BLaER1 treated with 17β-estradiol and CSF1 and Interleukin-3, amounts not matched to agents 10 nM and 100 nM (cell line): ENCODE measurements around the gene PEPD.

Experiments
- H3K27ac ChIP-seq, 11 experiments: shearing (Covaris generic); formaldehyde crosslinking; 2 replicates each; pipeline ENCODE4 v1.8.1; 2022
- H3K27me3 ChIP-seq, 11 experiments: shearing (Covaris generic); formaldehyde crosslinking; 2 replicates each; pipeline ENCODE4 v1.8.1; 2022
- H3K36me3 ChIP-seq, 11 experiments: shearing (Covaris generic); formaldehyde crosslinking; 2 replicates each; pipeline ENCODE4 v1.8.1; 2022
- H3K4me1 ChIP-seq, 10 experiments: shearing (Covaris generic); formaldehyde crosslinking; 2 replicates each; pipeline ENCODE4 v1.8.1; 2022
- H3K4me2 ChIP-seq, 11 experiments: shearing (Covaris generic); formaldehyde crosslinking; 2 replicates each; pipeline ENCODE4 v1.8.1; 2022
- H3K4me3 ChIP-seq, 10 experiments: shearing (Covaris generic); formaldehyde crosslinking; 2 replicates each; pipeline ENCODE4 v1.8.1; 2022
- H3K9ac ChIP-seq, 11 experiments: shearing (Covaris generic); formaldehyde crosslinking; 2 replicates each; pipeline ENCODE4 v1.8.1; 2022
- H3K9me3 ChIP-seq, 11 experiments: shearing (Covaris generic); formaldehyde crosslinking; replicated peaks in 1 of 11; 2 replicates each; pipeline ENCODE4 v1.8.1; 2022
- H4K20me1 ChIP-seq, 11 experiments: shearing (Covaris generic); formaldehyde crosslinking; 2 replicates each; pipeline ENCODE4 v1.8.1; 2022
- Cebpa-rat ChIP-seq, 11 experiments: shearing (Covaris generic); IDR thresholded peaks; 2 replicates each; pipeline ENCODE4 v1.8.1; 2022

PEPD gene

DNA sequence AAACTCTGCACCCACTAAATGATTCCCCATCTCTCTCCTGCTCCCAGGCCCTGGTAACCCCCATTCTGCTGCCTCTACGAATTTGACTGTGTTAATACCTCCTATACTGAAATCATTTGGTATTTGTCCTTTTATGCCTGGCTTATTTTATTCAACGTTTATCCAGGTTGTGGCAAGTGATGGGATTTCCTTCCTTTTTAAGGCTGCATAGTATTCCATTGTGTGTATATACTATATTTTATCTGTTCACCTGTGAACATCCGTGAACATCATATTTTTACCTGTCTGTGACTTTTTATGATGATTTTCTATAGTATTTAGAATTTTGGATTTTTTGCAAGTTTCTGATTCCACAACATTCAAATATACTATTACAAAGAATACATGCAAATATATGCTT, 162.0 kb downstream of the PEPD start:
- no peak overlapping the region for H3K9ac ChIP-seq
- peaks cover 0 to 12% (median 7%) of the 10 kb centered on the region in 11 experiments; a peak in 11 of 22 replicates for H3K9me3 ChIP-seq
- no peaks in the 10 kb centered on the region for H4K20me1 ChIP-seq
- no peak for TF ChIP-seq Cebpa-rat (IDR thresholded peaks at IDR 0.05)
- H3K36me3 ChIP-seq, result no peaks in the 10 kb centered on the region
- H3K4me3 ChIP-seq, result no peak overlapping the region
- no peaks in the 10 kb centered on the region for H3K4me1 ChIP-seq
- H3K27me3 ChIP-seq, result no peaks in the 10 kb centered on the region
- no peak overlapping the region for H3K4me2 ChIP-seq
- H3K27ac ChIP-seq, result no peak overlapping the region

DNA sequence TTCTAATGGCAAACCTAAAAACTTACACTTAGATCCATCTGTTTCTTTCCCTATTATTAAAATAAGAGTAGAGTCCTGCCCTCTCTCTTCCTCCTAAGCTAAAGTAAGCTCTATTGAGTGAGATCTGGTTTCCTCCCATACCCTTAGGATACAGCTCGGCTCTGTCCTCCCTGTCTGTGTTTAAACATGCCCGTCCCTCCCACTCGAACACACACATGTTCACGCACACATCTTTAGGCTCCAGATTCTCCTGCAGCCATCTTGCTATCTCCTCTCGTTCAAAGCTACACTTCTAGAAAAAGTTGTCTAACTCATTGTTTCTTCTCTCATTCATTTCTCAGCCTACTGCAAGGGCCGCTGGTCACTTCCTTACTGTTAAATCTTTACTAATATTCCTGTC, 163.2 kb downstream of the PEPD start:
- Histone ChIP-seq H3K27ac (no peak overlapping the region), H3K4me1 (no peaks in the 10 kb centered on the region), H4K20me1 (no peaks in the 10 kb centered on the region), H3K4me3 (no peak overlapping the region), H3K9me3 (peaks cover 0 to 12% (median 7%) of the 10 kb centered on the region in 11 experiments; a peak in 11 of 22 replicates), H3K27me3 (no peaks in the 10 kb centered on the region), H3K36me3 (no peaks in the 10 kb centered on the region), H3K9ac (no peak overlapping the region), H3K4me2 (no peak overlapping the region)
- TF ChIP-seq Cebpa-rat (IDR thresholded peaks at IDR 0.05), result no peak

DNA sequence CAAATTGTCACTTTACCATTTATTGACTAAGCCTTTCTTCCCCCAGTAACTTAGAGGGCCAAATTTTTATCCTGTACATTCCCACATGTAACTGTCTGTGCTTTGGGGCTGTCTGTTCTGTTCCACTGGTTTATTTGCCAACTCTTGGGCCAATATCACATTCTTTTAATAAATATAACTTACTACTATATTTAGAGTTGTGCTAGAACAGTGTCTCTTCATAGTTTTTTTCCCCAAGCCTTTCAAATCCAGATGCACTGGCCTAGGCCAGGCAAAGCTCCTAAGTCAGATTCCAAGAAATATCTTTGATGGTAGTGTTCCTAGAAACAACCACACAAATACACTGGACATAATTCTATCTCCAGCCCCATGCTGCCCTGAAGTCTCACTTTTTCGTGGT, 164.0 kb downstream of the PEPD start:
- H3K36me3 ChIP-seq, result no peaks in the 10 kb centered on the region
- H3K27me3 ChIP-seq, result no peaks in the 10 kb centered on the region
- no peak overlapping the region for H3K4me2 ChIP-seq
- H3K4me1 ChIP-seq, result no peaks in the 10 kb centered on the region
- no peak for TF ChIP-seq Cebpa-rat (IDR thresholded peaks at IDR 0.05)
- H3K9ac ChIP-seq, result no peak overlapping the region
- H3K4me3 ChIP-seq, result no peak overlapping the region
- no peaks in the 10 kb centered on the region for H4K20me1 ChIP-seq
- peaks cover 0 to 12% (median 7%) of the 10 kb centered on the region in 11 experiments; a peak in 11 of 22 replicates for H3K9me3 ChIP-seq
- no peak overlapping the region for H3K27ac ChIP-seq

DNA sequence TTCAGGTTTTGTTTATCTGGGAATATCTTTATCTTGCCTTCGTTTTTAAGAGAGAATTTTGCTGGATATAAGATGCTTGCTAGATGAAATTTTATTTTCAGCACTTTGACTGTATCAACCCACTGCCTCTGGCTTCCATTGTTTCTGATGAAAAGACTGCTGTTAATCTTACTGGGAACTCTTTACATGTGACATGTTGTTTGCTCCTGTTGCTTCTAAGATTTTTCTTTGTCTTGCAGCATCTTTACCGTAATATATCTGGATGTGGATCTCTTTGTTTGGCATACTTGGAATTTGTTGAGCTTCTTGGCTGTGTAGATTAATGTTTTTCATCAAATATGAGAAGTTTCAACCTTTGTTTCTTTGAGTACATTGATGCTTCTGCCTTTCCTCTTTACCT, 166.1 kb downstream of the PEPD start:
- Histone ChIP-seq H3K36me3 (no peaks in the 10 kb centered on the region), H3K9me3 (peaks cover 0 to 12% (median 7%) of the 10 kb centered on the region in 11 experiments; a peak in 11 of 22 replicates), H4K20me1 (no peaks in the 10 kb centered on the region), H3K27me3 (no peaks in the 10 kb centered on the region), H3K4me2 (no peak overlapping the region), H3K4me3 (no peak overlapping the region), H3K4me1 (no peaks in the 10 kb centered on the region), H3K9ac (no peak overlapping the region), H3K27ac (no peak overlapping the region)
- TF ChIP-seq Cebpa-rat (IDR thresholded peaks at IDR 0.05), result no peak

DNA sequence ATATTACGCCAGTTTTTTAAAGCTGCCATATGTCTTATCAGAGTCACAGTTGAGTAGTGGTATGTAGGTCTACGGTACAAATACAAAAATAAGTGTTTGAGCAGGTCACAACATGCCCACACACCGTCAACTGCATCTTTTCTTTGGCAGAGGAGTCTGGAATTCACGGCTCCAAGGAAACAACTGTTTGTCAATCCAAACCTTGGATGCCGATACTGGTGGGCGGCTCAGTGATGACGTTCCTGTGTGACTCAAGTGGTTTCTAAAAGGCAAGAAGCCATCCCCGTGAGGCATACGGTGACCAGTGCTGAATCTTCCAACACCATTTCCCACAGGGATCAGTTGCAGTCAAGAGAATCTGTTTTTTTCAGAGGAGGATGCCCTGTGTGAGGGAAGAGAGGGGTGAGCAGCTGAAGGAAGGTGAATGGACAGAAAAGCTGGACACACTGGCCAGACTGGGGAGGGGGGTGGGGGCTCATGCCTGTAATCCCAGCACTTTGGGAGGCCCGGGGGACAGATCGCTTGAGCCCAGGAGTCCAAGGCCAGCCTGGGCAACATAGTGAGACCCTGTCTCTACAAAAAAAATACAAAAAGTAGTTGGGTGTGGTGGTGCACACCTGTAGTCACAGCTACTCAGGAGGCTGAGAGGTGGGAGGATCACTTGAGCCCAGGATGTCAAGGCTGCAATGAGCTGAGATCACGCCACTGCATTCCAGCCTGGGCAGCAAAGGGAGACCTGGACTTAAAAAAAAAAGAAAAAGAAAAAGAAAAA, 170.9 kb downstream of the PEPD start:
- no peak overlapping the region for H3K27ac ChIP-seq
- H3K4me1 ChIP-seq, result no peaks in the 10 kb centered on the region
- H3K4me2 ChIP-seq, result no peak overlapping the region
- H3K4me3 ChIP-seq, result no peak overlapping the region
- no peak overlapping the region for H3K9ac ChIP-seq
- peaks cover 0 to 7% (median 5%) of the 10 kb centered on the region in 11 experiments; a peak in 11 of 22 replicates for H3K9me3 ChIP-seq
- no peaks in the 10 kb centered on the region for H3K27me3 ChIP-seq
- no peaks in the 10 kb centered on the region for H3K36me3 ChIP-seq
- no peak for TF ChIP-seq Cebpa-rat (IDR thresholded peaks at IDR 0.05)
- H4K20me1 ChIP-seq, result no peaks in the 10 kb centered on the region

DNA sequence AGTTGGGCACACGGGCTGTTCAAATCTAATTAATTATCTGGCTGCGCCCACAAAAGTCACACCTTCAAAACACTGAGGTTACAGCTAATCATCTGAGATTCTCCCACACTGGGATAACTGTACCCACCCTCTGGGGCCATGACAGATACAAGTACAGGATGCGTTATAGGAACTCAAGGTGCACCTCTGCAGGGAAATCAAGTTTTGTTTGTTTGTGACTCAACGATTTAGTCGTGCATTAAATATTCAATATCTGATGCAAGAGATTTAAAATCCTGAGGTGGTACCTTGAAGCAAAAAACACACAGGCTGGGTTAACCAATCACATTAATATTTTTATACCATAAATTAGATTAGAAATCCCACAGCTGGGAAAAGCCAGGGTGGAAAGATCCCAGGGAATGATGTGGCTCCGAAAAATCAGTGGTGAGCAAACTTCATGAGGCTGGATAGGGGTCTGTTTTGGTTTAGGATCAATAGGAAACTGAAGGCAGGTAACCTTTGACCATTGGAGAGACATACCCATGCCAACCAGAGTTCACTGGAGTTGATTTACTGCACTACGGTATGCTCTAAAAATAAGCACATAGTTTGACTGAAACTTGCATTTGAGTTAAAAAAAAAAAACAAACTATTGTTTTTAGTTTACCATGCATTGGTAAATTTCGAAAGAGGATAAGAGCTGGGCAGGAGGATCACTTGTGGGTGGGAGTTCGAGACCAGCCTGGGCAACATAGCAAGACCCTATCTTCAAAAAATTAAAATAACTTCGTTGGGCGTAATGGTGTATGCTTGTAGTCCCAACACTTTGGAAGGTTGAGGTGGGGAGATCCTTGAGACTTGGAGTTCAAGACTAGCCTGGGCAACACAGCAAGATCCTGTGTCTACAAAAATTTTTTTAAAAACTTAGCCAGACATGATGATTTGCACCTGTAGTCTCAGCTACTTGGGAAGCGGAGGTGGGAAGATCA, 172.0 kb downstream of the PEPD start:
- Histone ChIP-seq H3K9ac (no peak overlapping the region), H3K4me3 (no peak overlapping the region), H3K27me3 (no peaks in the 10 kb centered on the region), H3K9me3 (no peaks in the 10 kb centered on the region), H3K4me1 (no peaks in the 10 kb centered on the region), H3K4me2 (no peak overlapping the region), H4K20me1 (no peaks in the 10 kb centered on the region), H3K27ac (no peak overlapping the region), H3K36me3 (no peaks in the 10 kb centered on the region)
- no peak for TF ChIP-seq Cebpa-rat (IDR thresholded peaks at IDR 0.05)

DNA sequence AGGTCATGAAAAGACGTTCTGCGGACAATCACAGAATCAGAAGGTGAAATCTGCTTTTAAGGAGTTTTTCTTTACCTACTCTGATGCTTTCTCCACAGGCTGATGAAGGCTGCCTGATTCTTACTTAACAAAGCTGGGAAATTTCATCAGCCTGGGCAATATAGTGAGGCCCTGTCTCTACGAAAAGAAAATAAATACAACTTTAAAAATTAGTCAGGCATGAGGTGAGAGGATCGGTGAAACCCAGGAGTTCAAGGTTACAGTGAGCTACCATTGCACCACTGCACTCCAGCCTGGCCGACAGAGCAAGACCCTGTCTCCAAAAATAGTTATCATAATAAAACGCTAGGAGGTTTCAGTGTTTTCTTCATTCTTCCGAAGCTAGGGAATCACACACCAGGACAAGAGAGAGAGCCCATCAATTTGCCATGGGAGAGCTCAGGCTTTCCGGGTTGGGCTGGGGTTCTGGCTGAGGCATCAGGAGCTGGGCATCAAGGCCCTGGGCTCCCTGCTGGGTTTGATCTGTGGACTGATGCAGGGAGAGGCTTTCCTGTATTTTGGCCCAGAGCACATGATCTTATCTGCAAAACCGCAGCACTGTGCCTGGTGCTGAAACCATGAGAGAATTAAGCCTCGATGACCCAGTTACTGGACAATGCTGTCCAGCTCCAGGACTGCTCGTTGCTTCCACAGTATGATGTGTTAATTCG, 173.1 kb downstream of the PEPD start:
- Histone ChIP-seq H3K27ac (no peak overlapping the region), H3K27me3 (no peaks in the 10 kb centered on the region), H3K9me3 (no peaks in the 10 kb centered on the region), H3K4me3 (no peak overlapping the region), H4K20me1 (no peaks in the 10 kb centered on the region), H3K9ac (no peak overlapping the region), H3K4me1 (peaks cover 0 to 7% (median 0%) of the 10 kb centered on the region in 10 experiments; a peak in 1 of 20 replicates), H3K4me2 (no peak overlapping the region), H3K36me3 (no peaks in the 10 kb centered on the region)
- TF ChIP-seq Cebpa-rat (IDR thresholded peaks at IDR 0.05), result no peak

DNA sequence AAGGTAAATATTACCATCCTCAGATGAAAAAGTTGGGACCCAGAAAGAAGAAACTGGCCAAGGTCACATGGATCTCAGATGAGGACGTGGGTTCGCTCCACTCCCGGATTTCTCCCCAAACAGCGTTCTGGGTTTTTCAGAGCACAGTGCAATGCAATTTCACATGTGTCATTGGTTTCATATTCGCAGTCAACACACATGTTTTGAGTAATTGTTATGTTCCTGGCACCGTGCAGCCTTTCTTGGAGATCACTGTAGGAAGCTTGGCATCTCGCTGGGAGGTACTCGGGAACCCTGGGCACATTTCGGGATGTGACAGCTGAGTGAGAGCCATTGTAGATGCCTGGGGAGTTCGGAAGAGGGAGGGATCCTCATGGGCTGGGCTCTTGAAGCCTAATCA, 174.3 kb downstream of the PEPD start:
- H3K27me3 ChIP-seq, result no peaks in the 10 kb centered on the region
- TF ChIP-seq Cebpa-rat (IDR thresholded peaks at IDR 0.05), result no peak
- no peak overlapping the region for H3K9ac ChIP-seq
- H3K9me3 ChIP-seq, result no peaks in the 10 kb centered on the region
- no peak overlapping the region for H3K4me3 ChIP-seq
- H3K4me1 ChIP-seq, result peaks cover 0 to 7% (median 0%) of the 10 kb centered on the region in 10 experiments; a peak in 1 of 20 replicates
- no peak overlapping the region for H3K4me2 ChIP-seq
- H3K36me3 ChIP-seq, result no peaks in the 10 kb centered on the region
- no peak overlapping the region for H3K27ac ChIP-seq
- H4K20me1 ChIP-seq, result no peaks in the 10 kb centered on the region

DNA sequence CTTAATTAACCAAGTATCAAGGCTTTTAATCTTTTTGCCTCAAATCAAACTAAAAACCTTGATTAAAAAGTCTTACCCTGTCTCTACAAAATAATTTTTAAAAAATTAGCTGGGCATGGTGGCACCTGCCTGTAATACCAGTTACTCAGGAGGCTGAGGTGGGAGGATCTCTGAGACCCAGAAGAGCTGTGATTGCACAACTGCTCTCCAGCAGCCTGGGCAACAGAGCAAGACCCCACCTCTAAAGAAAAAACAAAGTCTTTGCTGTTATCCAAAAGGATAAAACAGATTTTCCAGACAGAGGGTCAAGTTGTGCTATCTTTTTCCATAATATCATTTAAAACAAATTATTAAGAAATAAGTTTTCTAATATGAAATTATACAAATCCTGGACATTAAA, 174.9 kb downstream of the PEPD start:
- Histone ChIP-seq H4K20me1 (no peaks in the 10 kb centered on the region), H3K27me3 (no peaks in the 10 kb centered on the region), H3K4me1 (peaks cover 0 to 7% (median 0%) of the 10 kb centered on the region in 10 experiments; a peak in 1 of 20 replicates), H3K9me3 (no peaks in the 10 kb centered on the region), H3K4me3 (no peak overlapping the region), H3K4me2 (no peak overlapping the region), H3K27ac (no peak overlapping the region), H3K36me3 (no peaks in the 10 kb centered on the region), H3K9ac (no peak overlapping the region)
- 0 out of 22 replicates have a peak, but pooled peaks of 2 of the 11 experiments have one; percentile 10 to 19 for TF ChIP-seq Cebpa-rat (IDR thresholded peaks at IDR 0.05)
